PC-3 (cell line): ENCODE measurements around the gene MEGF6. TPM values are rescaled to one million over a fixed set of nuclear protein-coding genes. Genes with fewer than 3 reads are reported as not detected.

Experiments used
- ATAC-seq: fragments of 200-7000 bp; cut with Tn5 transposase; 2 replicates; pipeline ENCODE4 v1.9.1; 2020; ENCODE audit warnings: mild to moderate bottlenecking, moderate library complexity
- BruUV-seq: library from RNA; stranded (reverse); fragments of 400-500 nt; replicated peaks from 2 replicates; lab custom pipeline; 2021; lab: Mats Ljungman, UMichigan
- CTCF ChIA-PET: fragments of 300-600 bp; sonication (Branson Sonifier 250); formaldehyde crosslinking; loops from one replicate; lab custom pipeline; 2022; ENCODE audit warnings: antibody characterized with exemption; lab: Charles Lee
- POLR2A ChIA-PET: fragments of 300-600 bp; sonication (Branson Sonifier 250); formaldehyde crosslinking; loops from one replicate; lab custom pipeline; 2022; ENCODE audit warnings: antibody characterized with exemption; ENCODE audit not compliant: unreplicated experiment; lab: Charles Lee
- DNase-seq: peaks from one replicate; pipeline ENCODE4 v3.0.0-alpha.2; 2015
- H2AFZ ChIP-seq: fragments of 300-600 bp; sonication (generic); 2 replicates; pipeline ENCODE4 v1.6.0; 2016; ENCODE audit warnings: antibody characterized with exemption, low read length
- H3F3A ChIP-seq: fragments of 300-600 bp; sonication (generic); one replicate; pipeline ENCODE4 v1.6.0; 2017; ENCODE audit warnings: antibody characterized with exemption, low read length, control low read depth, mild to moderate bottlenecking; ENCODE audit not compliant: unreplicated experiment
- H3K27ac ChIP-seq: fragments of 300-600 bp; sonication (generic); 2 replicates; pipeline ENCODE4 v1.5.1; 2016; ENCODE audit warnings: mild to moderate bottlenecking, low read length
- H3K27me3 ChIP-seq: fragments of 300-600 bp; sonication (generic); 2 replicates; pipeline ENCODE4 v1.6.1; 2016; ENCODE audit warnings: low read length, mixed read lengths
- H3K36me3 ChIP-seq: fragments of 300-600 bp; sonication (generic); 2 replicates; pipeline ENCODE4 v1.6.1; 2016; ENCODE audit warnings: low read depth, mixed run types, low read length, mixed read lengths
- H3K4me1 ChIP-seq: fragments of 300-600 bp; sonication (generic); 2 replicates; pipeline ENCODE4 v1.5.1; 2016; ENCODE audit warnings: low read length; ENCODE audit not compliant: insufficient read depth
- H3K4me2 ChIP-seq: fragments of 300-600 bp; sonication (generic); 2 replicates; pipeline ENCODE4 v1.6.0; 2016; ENCODE audit warnings: low read length
- H3K4me3 ChIP-seq: fragments of 300-600 bp; sonication (generic); 2 replicates; pipeline ENCODE4 v1.5.1; 2016; ENCODE audit warnings: mild to moderate bottlenecking, low read length, mixed read lengths
- H3K79me2 ChIP-seq: fragments of 300-600 bp; sonication (generic); 2 replicates; pipeline ENCODE4 v1.6.1; 2017; ENCODE audit warnings: low read length, mixed read lengths
- H3K9ac ChIP-seq: fragments of 300-600 bp; sonication (generic); 2 replicates; pipeline ENCODE4 v1.6.0; 2016; ENCODE audit warnings: mild to moderate bottlenecking, low read length
- H3K9me2 ChIP-seq: fragments of 300-600 bp; sonication (generic); replicated peaks from 2 replicates; pipeline ENCODE4 v1.6.1; 2016; ENCODE audit warnings: mixed run types, low read length, mixed read lengths
- H3K9me3 ChIP-seq: fragments of 300-600 bp; sonication (generic); 2 replicates; pipeline ENCODE4 v1.6.1; 2016; ENCODE audit warnings: low read length, mixed read lengths
- H4K20me1 ChIP-seq: fragments of 300-600 bp; sonication (generic); 2 replicates; pipeline ENCODE4 v1.6.1; 2016; ENCODE audit warnings: low read length, mixed read lengths
- EZH2 ChIP-seq: fragments of 300-600 bp; sonication (generic); IDR thresholded peaks from one replicate; pipeline ENCODE4 v1.6.1; 2017; ENCODE audit warnings: antibody characterized with exemption, mild to moderate bottlenecking, low read length; ENCODE audit not compliant: unreplicated experiment
- EZH2phosphoT487 ChIP-seq: fragments of 300-600 bp; sonication (generic); IDR thresholded peaks from 2 replicates; pipeline ENCODE4 v1.6.1; 2018; ENCODE audit warnings: mild to moderate bottlenecking, antibody characterized with exemption, low read length, borderline replicate concordance
- intact Hi-C: fragments of 100-400 bp; cut with micrococcal nuclease; formaldehyde crosslinking; loops from 2 replicates; pipeline ENCODE4 v1.9.0; 2023
- total RNA-seq: library from RNA; depleted of rRNA; stranded (reverse); fragments of >200 nt; gene quantifications from 2 replicates; pipeline ENCODE4 v1.2.3, GENCODE V29; 2014
- TF ChIP-seq, protein P1 (sequence below): fragments of 300-600 bp; sonication (generic); conservative IDR thresholded peaks from 2 replicates; pipeline ENCODE4 v1.5.1; 2017; ENCODE audit warnings: antibody characterized with exemption, low read depth, mild to moderate bottlenecking, low read length

Gene MEGF6
- total RNA-seq, 1 experiment from 2014 or later: 32.5 TPM

DNA sequence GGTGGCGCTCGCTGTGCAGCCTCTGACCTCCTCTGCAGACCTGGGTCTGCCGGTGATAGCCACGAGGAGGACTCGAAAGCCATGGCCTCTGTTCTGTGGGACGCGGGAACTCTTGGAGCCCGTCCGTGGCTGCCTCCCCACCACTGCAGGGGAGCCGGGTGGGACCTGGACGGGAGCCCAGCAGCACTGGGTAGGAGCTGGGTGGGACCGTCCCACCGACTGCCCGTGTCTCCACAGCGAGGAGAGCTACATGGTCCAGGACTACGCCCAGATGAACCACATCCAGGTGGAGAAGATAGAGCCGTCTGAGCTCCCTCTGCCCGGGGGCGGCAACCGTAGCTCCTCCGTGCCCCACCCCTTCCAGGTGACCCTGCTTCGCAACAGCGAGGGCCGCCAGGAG lies 133.1 kb downstream of the MEGF6 start:
- no peak overlapping the region for H2AFZ ChIP-seq
- no peak overlapping the region for H3K4me3 ChIP-seq
- no peak overlapping the region for H3K4me2 ChIP-seq
- H3F3A ChIP-seq: no peaks in the 10 kb centered on the region
- no peaks in the 10 kb centered on the region for H3K79me2 ChIP-seq
- no peaks in the 10 kb centered on the region for H3K27me3 ChIP-seq
- ATAC-seq (no peak), DNase-seq (no peak)
- H4K20me1 ChIP-seq: no peaks in the 10 kb centered on the region
- CTCF ChIA-PET: interaction anchor here (0.7 to 1.2 kb wide), 2 partner anchors 25 to 920 kb away, joined by 6 to 10 read pairs; no protein-coding TSS in a partner anchor
- BruUV-seq: no TSS peak
- intact Hi-C loops: no loop called here
- H3K36me3 ChIP-seq: no peaks in the 10 kb centered on the region
- H3K27ac ChIP-seq: no peak overlapping the region
- peaks cover 12% of the 10 kb centered on the region for H3K4me1 ChIP-seq
- H3K9me2 ChIP-seq: no peaks in the 10 kb centered on the region
- H3K9ac ChIP-seq: no peak overlapping the region
- no peaks in the 10 kb centered on the region for H3K9me3 ChIP-seq
- POLR2A ChIA-PET: no interaction called here
- TF ChIP-seq, protein P1, sequence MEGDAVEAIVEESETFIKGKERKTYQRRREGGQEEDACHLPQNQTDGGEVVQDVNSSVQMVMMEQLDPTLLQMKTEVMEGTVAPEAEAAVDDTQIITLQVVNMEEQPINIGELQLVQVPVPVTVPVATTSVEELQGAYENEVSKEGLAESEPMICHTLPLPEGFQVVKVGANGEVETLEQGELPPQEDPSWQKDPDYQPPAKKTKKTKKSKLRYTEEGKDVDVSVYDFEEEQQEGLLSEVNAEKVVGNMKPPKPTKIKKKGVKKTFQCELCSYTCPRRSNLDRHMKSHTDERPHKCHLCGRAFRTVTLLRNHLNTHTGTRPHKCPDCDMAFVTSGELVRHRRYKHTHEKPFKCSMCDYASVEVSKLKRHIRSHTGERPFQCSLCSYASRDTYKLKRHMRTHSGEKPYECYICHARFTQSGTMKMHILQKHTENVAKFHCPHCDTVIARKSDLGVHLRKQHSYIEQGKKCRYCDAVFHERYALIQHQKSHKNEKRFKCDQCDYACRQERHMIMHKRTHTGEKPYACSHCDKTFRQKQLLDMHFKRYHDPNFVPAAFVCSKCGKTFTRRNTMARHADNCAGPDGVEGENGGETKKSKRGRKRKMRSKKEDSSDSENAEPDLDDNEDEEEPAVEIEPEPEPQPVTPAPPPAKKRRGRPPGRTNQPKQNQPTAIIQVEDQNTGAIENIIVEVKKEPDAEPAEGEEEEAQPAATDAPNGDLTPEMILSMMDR: no peak
- TF ChIP-seq EZH2 (no peak), EZH2phosphoT487 (no peak)

DNA sequence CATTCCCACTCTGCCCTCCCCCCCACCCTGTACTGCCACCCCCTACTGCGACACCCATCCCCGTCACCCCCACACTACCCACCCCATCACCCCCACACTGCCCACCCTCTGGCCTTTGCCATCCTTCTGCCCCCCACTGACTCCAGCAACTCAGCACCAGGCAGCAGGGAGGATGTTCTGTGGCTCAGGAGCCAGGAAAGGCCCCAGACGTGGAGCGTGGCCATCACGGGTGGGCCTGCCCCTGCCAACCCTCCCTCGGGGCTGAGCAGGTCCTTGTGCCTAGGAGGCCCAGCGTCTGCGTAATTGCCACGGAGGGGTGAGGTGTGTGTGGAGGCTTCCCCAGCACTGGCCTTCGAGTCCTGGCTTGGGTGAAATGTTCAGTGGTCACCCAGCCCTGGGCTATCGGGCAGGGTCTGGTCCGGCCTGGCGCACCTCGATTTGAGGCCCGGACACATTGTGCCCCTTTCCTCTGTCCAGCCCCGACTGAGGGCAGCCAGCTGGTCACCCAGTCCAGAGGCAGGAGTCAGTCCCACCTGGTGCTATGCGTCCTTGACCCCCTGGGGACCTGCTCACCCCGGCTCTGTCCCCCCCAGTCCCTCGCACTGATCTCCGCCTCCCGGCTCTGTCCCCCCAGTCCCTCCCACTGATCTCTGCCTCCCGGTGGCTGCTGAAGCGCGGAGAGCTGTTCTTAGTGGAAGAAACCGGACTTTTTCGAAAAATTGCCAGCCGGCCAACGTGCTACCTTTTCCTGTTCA lies 133.9 kb downstream of the MEGF6 start:
- DNase-seq (peak; percentile 23), ATAC-seq (no peak)
- Histone ChIP-seq H3K27ac (no peak overlapping the region), H4K20me1 (no peaks in the 10 kb centered on the region), H3K4me3 (no peak overlapping the region), H3K79me2 (no peaks in the 10 kb centered on the region), H3K9me3 (no peaks in the 10 kb centered on the region), H2AFZ (no peak overlapping the region), H3K4me2 (no peak overlapping the region), H3K9ac (no peak overlapping the region), H3K4me1 (peaks cover 7% of the 10 kb centered on the region), H3K27me3 (no peaks in the 10 kb centered on the region), H3K36me3 (no peaks in the 10 kb centered on the region), H3F3A (no peaks in the 10 kb centered on the region), H3K9me2 (no peaks in the 10 kb centered on the region)
- TF ChIP-seq, protein P1: no peak
- TF ChIP-seq EZH2phosphoT487: no peak
- TF ChIP-seq EZH2: no peak
- ChIA-PET POLR2A (no interaction called here), CTCF (interaction anchor here (0.7 to 1.2 kb wide), 2 partner anchors 24 to 920 kb away, joined by 6 to 10 read pairs; no protein-coding TSS in a partner anchor)
- intact Hi-C loops: no loop called here
- no TSS peak for BruUV-seq

DNA sequence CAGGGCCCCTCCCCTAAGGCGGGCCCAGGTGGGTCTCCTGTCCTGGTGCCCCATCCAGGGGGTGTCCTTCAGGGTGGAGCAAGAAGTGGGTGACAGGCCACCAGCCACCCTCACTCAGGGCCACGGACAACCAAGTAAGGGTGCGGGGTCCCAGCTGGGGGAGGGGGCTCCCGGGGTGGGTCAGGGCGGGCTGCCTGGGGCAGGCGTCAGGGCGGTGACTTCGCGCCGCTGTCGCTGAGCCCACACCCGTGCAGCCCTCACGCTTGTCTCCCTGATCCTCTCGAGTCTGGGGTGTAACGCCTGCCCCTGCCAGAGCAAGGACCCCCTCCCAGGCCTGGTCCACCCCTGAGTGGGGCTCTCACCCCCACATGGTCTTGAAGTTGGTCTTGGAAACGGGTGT lies 134.6 kb downstream of the MEGF6 start:
- H3K4me2 ChIP-seq: no peak overlapping the region
- H3K4me3 ChIP-seq: no peak overlapping the region
- TF ChIP-seq EZH2 (no peak), EZH2phosphoT487 (no peak)
- TF ChIP-seq, protein P1: no peak
- ATAC-seq (no peak), DNase-seq (no peak)
- H4K20me1 ChIP-seq: no peaks in the 10 kb centered on the region
- intact Hi-C loops: no loop called here
- ChIA-PET CTCF (no interaction called here), POLR2A (no interaction called here)
- H3K36me3 ChIP-seq: no peaks in the 10 kb centered on the region
- no peak overlapping the region for H3K9ac ChIP-seq
- no peaks in the 10 kb centered on the region for H3K9me3 ChIP-seq
- no peaks in the 10 kb centered on the region for H3F3A ChIP-seq
- H3K79me2 ChIP-seq: no peaks in the 10 kb centered on the region
- no peak overlapping the region for H2AFZ ChIP-seq
- no peaks in the 10 kb centered on the region for H3K27me3 ChIP-seq
- H3K4me1 ChIP-seq: peaks cover under 1% of the 10 kb centered on the region
- H3K9me2 ChIP-seq: no peaks in the 10 kb centered on the region
- no peak overlapping the region for H3K27ac ChIP-seq
- BruUV-seq: no TSS peak
